Loucy (cell line): ENCODE measurements around the gene SMIM8.

Source experiments
- H2AFZ ChIP-seq: fragments of 200-600 bp; sonication (generic); 2 replicates; pipeline ENCODE4 v1.6.0; 2016; ENCODE audit warnings: antibody characterized with exemption, mild to moderate bottlenecking, low read length, moderate library complexity
- H3F3A ChIP-seq: fragments of 200-600 bp; 2 replicates; pipeline ENCODE4 v1.6.0; 2016; ENCODE audit warnings: antibody characterized with exemption, low read depth, mild to moderate bottlenecking
- H3K27me3 ChIP-seq: fragments of 200-600 bp; sonication (generic); 2 replicates; pipeline ENCODE4 v1.6.1; 2014; ENCODE audit warnings: low read length, mild to moderate bottlenecking; ENCODE audit not compliant: insufficient read depth, poor library complexity, severe bottlenecking
- H3K36me3 ChIP-seq: fragments of 200-600 bp; sonication (generic); 2 replicates; pipeline ENCODE4 v1.6.1; 2016; ENCODE audit warnings: low read length; ENCODE audit not compliant: insufficient read depth
- H3K4me1 ChIP-seq: fragments of 200-600 bp; sonication (generic); 2 replicates; pipeline ENCODE4 v1.5.1; 2014; ENCODE audit warnings: low read length, mild to moderate bottlenecking; ENCODE audit not compliant: insufficient read depth, poor library complexity, severe bottlenecking
- H3K4me2 ChIP-seq: fragments of 200-600 bp; sonication (generic); 2 replicates; pipeline ENCODE4 v1.6.0; 2014; ENCODE audit warnings: antibody characterized with exemption, low read length, low read depth, mild to moderate bottlenecking; ENCODE audit not compliant: poor library complexity, severe bottlenecking
- H3K4me3 ChIP-seq: fragments of 200-600 bp; sonication (generic); 2 replicates; pipeline ENCODE4 v1.5.1; 2014; ENCODE audit warnings: low read length, mild to moderate bottlenecking, mixed read lengths; ENCODE audit not compliant: poor library complexity, severe bottlenecking
- H3K79me2 ChIP-seq: fragments of 200-600 bp; sonication (generic); 2 replicates; pipeline ENCODE4 v1.6.1; 2014; ENCODE audit warnings: low read length; ENCODE audit not compliant: insufficient read depth
- H3K9ac ChIP-seq: fragments of 200-600 bp; sonication (generic); 2 replicates; pipeline ENCODE4 v1.6.0; 2014; ENCODE audit warnings: mild to moderate bottlenecking, low read depth, low read length, moderate library complexity; ENCODE audit not compliant: poor library complexity, severe bottlenecking
- H3K9me2 ChIP-seq: fragments of 200-600 bp; sonication (generic); replicated peaks from 2 replicates; pipeline ENCODE4 v1.6.1; 2016; ENCODE audit warnings: low read depth, low read length, mixed read lengths
- H3K9me3 ChIP-seq: fragments of 200-600 bp; sonication (generic); 2 replicates; pipeline ENCODE4 v1.6.1; 2014; ENCODE audit warnings: mild to moderate bottlenecking, antibody characterized with exemption, low read length, low read depth; ENCODE audit not compliant: insufficient read depth
- H4K20me1 ChIP-seq: fragments of 200-600 bp; sonication (generic); 2 replicates; pipeline ENCODE4 v1.6.0; 2014; ENCODE audit warnings: antibody characterized with exemption, low read length, mild to moderate bottlenecking; ENCODE audit not compliant: insufficient read depth, poor library complexity, severe bottlenecking
- EZH2phosphoT487 ChIP-seq: fragments of 200-600 bp; IDR thresholded peaks from 2 replicates; pipeline ENCODE4 v1.6.1; 2018; ENCODE audit warnings: antibody characterized with exemption, mild to moderate bottlenecking, moderate library complexity, borderline replicate concordance
- TF ChIP-seq, protein P1 (sequence below): fragments of 200-600 bp; sonication (generic); conservative IDR thresholded peaks from 2 replicates; pipeline ENCODE4 v1.5.1; 2014; ENCODE audit warnings: mild to moderate bottlenecking, antibody characterized with exemption, low read length

The SMIM8 gene

DNA sequence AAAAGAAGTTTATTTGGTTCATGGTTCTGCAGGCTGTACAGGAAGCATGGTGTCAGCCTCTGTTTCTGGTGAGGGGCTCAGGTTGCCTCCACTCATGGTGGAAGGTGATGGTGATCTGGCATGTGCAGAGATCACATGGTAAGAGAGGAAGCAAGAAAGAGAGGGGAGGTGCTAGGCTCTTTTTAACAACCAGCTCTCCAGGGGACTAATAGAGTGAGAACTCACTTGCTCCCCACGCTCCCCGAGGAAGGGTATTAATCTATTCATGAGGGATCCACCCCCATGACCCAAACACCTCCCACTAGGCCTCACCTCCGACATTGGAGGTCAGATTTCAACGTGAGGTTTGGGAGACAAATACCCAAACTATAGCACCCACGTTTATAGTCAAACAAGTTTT lies 10.6 kb downstream of the SMIM8 start:
- Histone ChIP-seq H2AFZ (no peak overlapping the region), H3K27me3 (no peaks in the 10 kb centered on the region), H3K4me3 (no peak overlapping the region), H3K9me2 (no peaks in the 10 kb centered on the region), H3F3A (no peaks in the 10 kb centered on the region), H3K9me3 (0 out of 2 replicates have a peak, but pooled peaks cover 4% of the 10 kb centered on the region), H3K4me2 (no peak overlapping the region), H3K79me2 (peaks cover 8% of the 10 kb centered on the region; the same call in 1 of the 2 replicates), H3K36me3 (0 out of 2 replicates have a peak, but pooled peaks cover 8% of the 10 kb centered on the region), H3K9ac (no peak overlapping the region), H4K20me1 (peaks cover 5% of the 10 kb centered on the region), H3K4me1 (peaks cover 11% of the 10 kb centered on the region)
- TF ChIP-seq, protein P1, sequence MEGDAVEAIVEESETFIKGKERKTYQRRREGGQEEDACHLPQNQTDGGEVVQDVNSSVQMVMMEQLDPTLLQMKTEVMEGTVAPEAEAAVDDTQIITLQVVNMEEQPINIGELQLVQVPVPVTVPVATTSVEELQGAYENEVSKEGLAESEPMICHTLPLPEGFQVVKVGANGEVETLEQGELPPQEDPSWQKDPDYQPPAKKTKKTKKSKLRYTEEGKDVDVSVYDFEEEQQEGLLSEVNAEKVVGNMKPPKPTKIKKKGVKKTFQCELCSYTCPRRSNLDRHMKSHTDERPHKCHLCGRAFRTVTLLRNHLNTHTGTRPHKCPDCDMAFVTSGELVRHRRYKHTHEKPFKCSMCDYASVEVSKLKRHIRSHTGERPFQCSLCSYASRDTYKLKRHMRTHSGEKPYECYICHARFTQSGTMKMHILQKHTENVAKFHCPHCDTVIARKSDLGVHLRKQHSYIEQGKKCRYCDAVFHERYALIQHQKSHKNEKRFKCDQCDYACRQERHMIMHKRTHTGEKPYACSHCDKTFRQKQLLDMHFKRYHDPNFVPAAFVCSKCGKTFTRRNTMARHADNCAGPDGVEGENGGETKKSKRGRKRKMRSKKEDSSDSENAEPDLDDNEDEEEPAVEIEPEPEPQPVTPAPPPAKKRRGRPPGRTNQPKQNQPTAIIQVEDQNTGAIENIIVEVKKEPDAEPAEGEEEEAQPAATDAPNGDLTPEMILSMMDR, result no peak
- no peak for TF ChIP-seq EZH2phosphoT487

DNA sequence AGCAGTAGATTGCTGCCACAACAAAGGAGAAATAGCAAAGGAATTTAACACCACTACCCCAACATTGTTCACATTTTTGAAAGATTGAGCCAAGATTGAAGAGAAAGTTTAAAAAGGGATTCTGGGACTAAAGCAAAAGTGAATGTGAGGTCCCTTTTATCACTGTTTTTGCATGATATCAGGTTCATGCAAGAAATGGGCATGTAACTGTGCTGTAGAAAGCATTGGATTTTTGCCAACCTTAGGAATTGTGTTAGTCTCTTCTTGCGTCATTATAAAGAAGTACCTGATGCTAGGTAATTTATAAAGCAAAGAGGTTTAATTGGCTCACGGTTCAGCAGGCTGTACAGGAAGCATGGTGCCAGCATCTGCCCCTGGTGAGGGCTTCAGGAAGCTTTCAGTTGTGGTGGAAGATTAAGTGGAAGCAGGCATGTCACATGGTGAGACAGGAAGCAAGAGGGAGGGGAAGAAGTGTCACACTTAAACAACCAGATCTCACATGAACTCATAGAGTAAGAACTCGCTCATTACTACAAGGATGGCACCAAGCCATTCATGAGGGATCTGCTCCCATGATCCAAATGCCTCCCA lies 11.3 kb downstream of the SMIM8 start:
- H2AFZ ChIP-seq, result no peak overlapping the region
- H3K4me3 ChIP-seq, result no peak overlapping the region
- 0 out of 2 replicates have a peak, but pooled peaks cover 8% of the 10 kb centered on the region for H3K36me3 ChIP-seq
- peaks cover 5% of the 10 kb centered on the region for H4K20me1 ChIP-seq
- H3F3A ChIP-seq, result no peaks in the 10 kb centered on the region
- H3K79me2 ChIP-seq, result peaks cover 8% of the 10 kb centered on the region; the same call in 1 of the 2 replicates
- 0 out of 2 replicates have a peak, but pooled peaks cover 4% of the 10 kb centered on the region for H3K9me3 ChIP-seq
- no peak overlapping the region for H3K9ac ChIP-seq
- H3K27me3 ChIP-seq, result no peaks in the 10 kb centered on the region
- TF ChIP-seq, protein P1, result no peak
- no peak for TF ChIP-seq EZH2phosphoT487
- peak overlapping the region; percentile 31 for H3K4me2 ChIP-seq
- H3K4me1 ChIP-seq, result peaks cover 11% of the 10 kb centered on the region
- no peaks in the 10 kb centered on the region for H3K9me2 ChIP-seq

DNA sequence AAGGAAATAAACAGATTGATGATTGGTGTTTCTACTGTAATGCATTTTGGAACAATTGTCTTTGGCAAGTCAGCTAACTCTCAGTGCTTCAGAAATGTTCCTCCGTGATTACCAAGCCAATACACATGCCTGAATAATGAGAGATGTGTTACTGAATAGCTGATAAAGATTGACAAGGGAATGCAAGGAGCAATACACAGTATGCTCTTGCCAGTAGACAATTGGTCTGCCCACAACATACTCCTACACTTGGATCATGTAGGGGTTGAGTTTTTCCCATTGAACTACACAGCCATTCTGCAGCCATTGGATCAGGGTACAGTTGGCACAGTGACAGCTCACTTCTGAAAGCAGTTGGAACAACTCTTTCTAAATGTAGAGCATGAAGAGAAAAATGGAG lies 12.3 kb downstream of the SMIM8 start:
- Histone ChIP-seq H3K36me3 (0 out of 2 replicates have a peak, but pooled peaks cover 8% of the 10 kb centered on the region), H3K79me2 (peaks cover 8% of the 10 kb centered on the region; the same call in 1 of the 2 replicates), H4K20me1 (peaks cover 5% of the 10 kb centered on the region), H2AFZ (no peak overlapping the region), H3K4me2 (no peak overlapping the region), H3K9me2 (no peaks in the 10 kb centered on the region), H3K9ac (no peak overlapping the region), H3F3A (no peaks in the 10 kb centered on the region), H3K4me1 (peaks cover 11% of the 10 kb centered on the region), H3K4me3 (no peak overlapping the region), H3K9me3 (0 out of 2 replicates have a peak, but pooled peaks cover 4% of the 10 kb centered on the region), H3K27me3 (no peaks in the 10 kb centered on the region)
- TF ChIP-seq, protein P1, result no peak
- no peak for TF ChIP-seq EZH2phosphoT487
